ENCODE data around the gene FAM89A. TPM values are rescaled to one million over a fixed set of nuclear protein-coding genes. Genes with fewer than 3 reads are reported as not detected.
"Not testable (repeated sequence)": the region's sequence is repeated elsewhere in the genome, so short reads cannot be mapped to it uniquely, and the experiment has no call there.

The FAM89A gene
- total and polyA plus RNA-seq, 2 of the 13 experiments (the other 11 are each of a cell fraction or from before 2014, with no cell fraction given), result 0.35 to 0.44 TPM

DNA sequence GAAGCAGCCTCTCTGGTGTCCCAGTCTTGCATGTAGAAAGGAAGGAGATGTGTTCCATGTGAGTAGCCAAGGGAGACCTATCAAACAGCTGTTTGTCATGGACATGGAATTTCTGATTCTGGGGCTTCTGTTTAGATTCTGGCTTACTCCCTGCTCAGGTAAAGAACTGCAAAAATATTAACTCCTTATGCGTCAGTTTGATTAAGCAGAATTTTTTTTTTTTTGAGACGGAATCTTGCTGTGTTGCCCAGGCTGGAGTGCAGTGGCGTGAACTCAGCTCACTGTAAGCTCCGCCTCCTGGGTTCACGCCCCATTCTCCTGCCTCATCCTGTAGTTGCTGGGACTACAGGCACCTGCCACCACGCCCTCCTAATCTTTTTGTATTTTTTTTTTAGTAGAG, 54.3 kb downstream of the FAM89A start (continued):
- TF ChIP-seq ZFP90 (CRISPR knock-in tag; IDR thresholded peaks at IDR 0.05; ENCODE audit: borderline replicate concordance) (no peak), CAMTA2 (CRISPR knock-in tag; IDR thresholded peaks at IDR 0.05; ENCODE audit: borderline replicate concordance) (no peak)
- TF ChIP-seq, protein P1, sequence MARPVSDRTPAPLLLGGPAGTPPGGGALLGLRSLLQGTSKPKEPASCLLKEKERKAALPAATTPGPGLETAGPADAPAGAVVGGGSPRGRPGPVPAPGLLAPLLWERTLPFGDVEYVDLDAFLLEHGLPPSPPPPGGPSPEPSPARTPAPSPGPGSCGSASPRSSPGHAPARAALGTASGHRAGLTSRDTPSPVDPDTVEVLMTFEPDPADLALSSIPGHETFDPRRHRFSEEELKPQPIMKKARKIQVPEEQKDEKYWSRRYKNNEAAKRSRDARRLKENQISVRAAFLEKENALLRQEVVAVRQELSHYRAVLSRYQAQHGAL (CRISPR knock-in tag; IDR thresholded peaks at IDR 0.05; ENCODE audit: not compliant biosample characterization), result no peak

- H3K79me2 ChIP-seq (ENCODE audit: insufficient read depth, low read length); H3K9me3 ChIP-seq (ENCODE audit: low read length); H3K36me3 ChIP-seq (replicated peaks in 1 of 2; ENCODE audit: control insufficient read depth in 1 of 2, insufficient read depth in 2 of 2, low read length in 2 of 2); H3K4me3 ChIP-seq (replicated peaks in 1 of 3; ENCODE audit: insufficient read depth in 1 of 3, low read depth in 2 of 3, low read length in 3 of 3); POLR2A ChIA-PET; H3K4me2 ChIP-seq (ENCODE audit: low read depth, low read length); H3K27me3 ChIP-seq (ENCODE audit: control insufficient read depth in 1 of 2, insufficient read depth in 2 of 2, low read length in 2 of 2); DNase-seq (ENCODE audit: low spot score); H4K20me1 ChIP-seq (ENCODE audit: insufficient read depth, low read length); BruUV-seq (replicated peaks); ATAC-seq; intact Hi-C loops (cut with micrococcal nuclease; ENCODE audit: unreplicated experiment); in situ Hi-C loops (cut with HindIII; ENCODE audit: extremely low pct_ligation_motif_present, low pct_unique_long_range_greater_than_20kb); H2AFZ ChIP-seq (ENCODE audit: low read length); H3K27ac ChIP-seq (ENCODE audit: extremely low read length, insufficient read depth, low read length); FAIRE-seq; CTCF ChIA-PET (ENCODE audit: low intra/inter-chr PET ratio, low total read pairs); H3K9ac ChIP-seq (ENCODE audit: insufficient read depth, low read depth, low read length); H3K4me1 ChIP-seq (ENCODE audit: insufficient read depth, low read length): not testable (repeated sequence)
- 85% methylated on average over 10 of the region's 10 CpGs for WGBS (ENCODE audit: low lambda C conversion rate)
Measured at GRCh38 chr1:230984622-230985515, 55.2 kb downstream of the FAM89A start.

GRCh38 chr1:230983811-230984210, 56.2 kb downstream of the FAM89A start:
- H3K4me2 ChIP-seq (ENCODE audit: low read depth, low read length), result no peak overlapping the region
- no peaks in the 10 kb centered on the region for H3K79me2 ChIP-seq (ENCODE audit: insufficient read depth, low read length)
- no peak overlapping the region for H3K27ac ChIP-seq (ENCODE audit: extremely low read length, insufficient read depth, low read length)
- no TSS peak for BruUV-seq (replicated peaks)
- H4K20me1 ChIP-seq (ENCODE audit: insufficient read depth, low read length), result no peaks in the 10 kb centered on the region
- no peak overlapping the region for H3K9ac ChIP-seq (ENCODE audit: insufficient read depth, low read depth, low read length)
- intact Hi-C loops (cut with micrococcal nuclease; ENCODE audit: unreplicated experiment) (no loop called here), in situ Hi-C loops (cut with HindIII; ENCODE audit: extremely low pct_ligation_motif_present, low pct_unique_long_range_greater_than_20kb) (no loop called here)
- H3K27me3 ChIP-seq (ENCODE audit: control insufficient read depth in 1 of 2, insufficient read depth in 2 of 2, low read length in 2 of 2), result no peaks in the 10 kb centered on the region; a peak in 1 of 5 replicates
- no peaks in the 10 kb centered on the region for H3K9me3 ChIP-seq (ENCODE audit: low read length)
- H3K4me3 ChIP-seq (replicated peaks in 1 of 3; ENCODE audit: insufficient read depth in 1 of 3, low read depth in 2 of 3, low read length in 3 of 3), result no peak overlapping the region
- ATAC-seq, result no peak
- no peak for DNase-seq (ENCODE audit: low spot score)
- ChIA-PET POLR2A (no interaction called here), CTCF (ENCODE audit: low intra/inter-chr PET ratio, low total read pairs) (no interaction called here)
- H3K36me3 ChIP-seq (replicated peaks in 1 of 2; ENCODE audit: control insufficient read depth in 1 of 2, insufficient read depth in 2 of 2, low read length in 2 of 2), result no peaks in the 10 kb centered on the region; a peak in 1 of 5 replicates
- H2AFZ ChIP-seq (ENCODE audit: low read length), result no peak overlapping the region
- H3K4me1 ChIP-seq (ENCODE audit: insufficient read depth, low read length), result peaks cover 10% of the 10 kb centered on the region
- WGBS (ENCODE audit: low lambda C conversion rate), result 97% methylated on average over 5 of the region's 5 CpGs
- no peak for FAIRE-seq
- TF ChIP-seq ELF3 (CRISPR knock-in tag; IDR thresholded peaks at IDR 0.05) (no peak), KDM3A (CRISPR knock-in tag; IDR thresholded peaks at IDR 0.05; ENCODE audit: low read depth) (no peak), TBP (CRISPR knock-in tag; IDR thresholded peaks at IDR 0.05) (no peak), ZNF563 (CRISPR knock-in tag; IDR thresholded peaks at IDR 0.05) (no peak), MEIS1 (CRISPR knock-in tag; IDR thresholded peaks at IDR 0.05; ENCODE audit: borderline replicate concordance) (no peak), ISX (CRISPR knock-in tag; conservative IDR thresholded peaks at IDR 0.05) (no peak)
- TF ChIP-seq, protein P2, sequence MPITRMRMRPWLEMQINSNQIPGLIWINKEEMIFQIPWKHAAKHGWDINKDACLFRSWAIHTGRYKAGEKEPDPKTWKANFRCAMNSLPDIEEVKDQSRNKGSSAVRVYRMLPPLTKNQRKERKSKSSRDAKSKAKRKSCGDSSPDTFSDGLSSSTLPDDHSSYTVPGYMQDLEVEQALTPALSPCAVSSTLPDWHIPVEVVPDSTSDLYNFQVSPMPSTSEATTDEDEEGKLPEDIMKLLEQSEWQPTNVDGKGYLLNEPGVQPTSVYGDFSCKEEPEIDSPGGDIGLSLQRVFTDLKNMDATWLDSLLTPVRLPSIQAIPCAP (CRISPR knock-in tag; IDR thresholded peaks at IDR 0.05; ENCODE audit: low read depth), result no peak

All from HepG2 (cell line).